CD4-positive, alpha-beta T cell (primary cell): ENCODE results near the gene BSCL2. TPM values are rescaled to one million over a fixed set of nuclear protein-coding genes. Genes with fewer than 3 reads are reported as not detected.
"Not testable (repeated sequence)": the region's sequence is repeated elsewhere in the genome, so short reads cannot be mapped to it uniquely, and the experiment has no call there.

Source experiments
- ATAC-seq: fragments of 200-7000 bp; cut with Tn5 transposase; one replicate; pipeline ENCODE4 v1.10.0; 2022; ENCODE audit warnings: mild to moderate bottlenecking; ENCODE audit not compliant: poor library complexity
- CTCF ChIA-PET: fragments of 350-600 bp; sonication (Branson Sonifier 250); formaldehyde crosslinking; loops from one replicate; lab custom pipeline; 2021; ENCODE audit warnings: antibody characterized with exemption, inconsistent platforms; lab: Charles Lee
- POLR2A ChIA-PET: fragments of 350-600 bp; sonication (Branson Sonifier 250); formaldehyde crosslinking; loops from one replicate; lab custom pipeline; 2021; ENCODE audit warnings: antibody characterized with exemption, inconsistent platforms; lab: Charles Lee
- DNase-seq, 14 experiments: peaks; one replicate each; pipeline ENCODE4 v3.0.0-alpha.2; 2013 to 2020; ENCODE audit warnings: mixed read lengths in 2 of 14
- H3K27ac ChIP-seq, 2 donors: one replicate each; pipeline versions ENCODE4 v1.5.1 to v1.7.0; 2013; ENCODE audit warnings: low read length in 2 of 2, low read depth in 1 of 2, mild to moderate bottlenecking in 1 of 2
- H3K27me3 ChIP-seq, 2 experiments: 1 replicate in 1 of 2; 2 replicates in 1 of 2; pipeline versions ENCODE4 v1.6.1 to v1.7.0; 2013; ENCODE audit warnings: low read length in 2 of 2, control low read depth in 1 of 2, mild to moderate bottlenecking in 1 of 2, moderate library complexity in 1 of 2; ENCODE audit not compliant: insufficient read depth in 2 of 2, control insufficient read depth in 1 of 2
- H3K36me3 ChIP-seq: one replicate; pipeline ENCODE4 v1.6.1; 2013; ENCODE audit warnings: low read length, control low read depth; ENCODE audit not compliant: insufficient read depth
- H3K4me1 ChIP-seq: one replicate; pipeline ENCODE4 v1.6.1; 2013; ENCODE audit warnings: low read length, control low read depth; ENCODE audit not compliant: insufficient read depth
- H3K4me3 ChIP-seq: one replicate; pipeline ENCODE4 v1.5.1; 2013; ENCODE audit warnings: mild to moderate bottlenecking, low read length, moderate library complexity
- H3K9me3 ChIP-seq, 2 experiments: 1 replicate in 1 of 2; 2 replicates in 1 of 2; pipeline versions ENCODE4 v1.6.1 to v1.7.0; 2013; ENCODE audit warnings: low read length in 2 of 2, mild to moderate bottlenecking in 2 of 2, control low read depth in 1 of 2, moderate library complexity in 1 of 2; ENCODE audit not compliant: control insufficient read depth in 1 of 2, insufficient read depth in 1 of 2
- H3K27ac Mint-ChIP-seq: one replicate; pipeline ENCODE4 v1.8.0; 2020; ENCODE audit warnings: mixed read lengths
- H3K27me3 Mint-ChIP-seq: one replicate; pipeline ENCODE4 v1.8.0; 2021; ENCODE audit warnings: mixed read lengths
- H3K36me3 Mint-ChIP-seq: one replicate; pipeline ENCODE4 v1.8.0; 2021; ENCODE audit warnings: low read depth, mixed read lengths
- H3K4me1 Mint-ChIP-seq: one replicate; pipeline ENCODE4 v1.8.0; 2021; ENCODE audit warnings: low read depth, mixed read lengths
- H3K4me3 Mint-ChIP-seq: one replicate; pipeline ENCODE4 v1.8.0; 2020; ENCODE audit warnings: mild to moderate bottlenecking, mixed read lengths
- H3K9me3 Mint-ChIP-seq: one replicate; pipeline ENCODE4 v1.8.0; 2020; ENCODE audit warnings: mixed read lengths
- intact Hi-C, 2 experiments: fragments of 100-400 bp; cut with DNase I in 1 of 2; cut with micrococcal nuclease in 1 of 2; formaldehyde crosslinking; loops; one replicate each; pipeline versions ENCODE4 v1.15.1 to v1.9.0; 2023 to 2025; cut with DNase I, micrococcal nuclease
- total RNA-seq, 174 experiments: library from RNA in 2 of 174; stranded (reverse) in 2 of 174; gene quantifications; one replicate each; pipeline ENCODE4 v1.2.3 and lab custom pipeline; 2021 to 2026
- TF ChIP-seq, protein P1 (sequence below): fragments of 200-600 bp; IDR thresholded peaks from one replicate; pipeline ENCODE4 v1.8.0; 2022; ENCODE audit warnings: antibody characterized with exemption, mild to moderate bottlenecking

Gene BSCL2
- total RNA-seq, 2 experiments from 2014 or later, result 17.1 to 20.0 TPM

GRCh38 chr11:62694455-62695167, 12.6 kb downstream of the BSCL2 start:
- Mint-ChIP-seq H3K36me3 (peaks cover 31% of the 10 kb centered on the region), H3K27me3 (no peaks in the 10 kb centered on the region), H3K4me1 (peaks cover 7% of the 10 kb centered on the region), H3K27ac (no peak overlapping the region), H3K9me3 (no peaks in the 10 kb centered on the region), H3K4me3 (no peak overlapping the region)
- Histone ChIP-seq H3K36me3 (peaks cover 24% of the 10 kb centered on the region), H3K27me3 (no peaks in the 10 kb centered on the region), H3K4me3 (no peak overlapping the region), H3K4me1 (peaks cover 4% of the 10 kb centered on the region), H3K27ac (no peak overlapping the region), H3K9me3 (no peaks in the 10 kb centered on the region)
- intact Hi-C loops, result loop anchor here (1.0 to 2.0 kb wide), 4 partner anchors 101 to 300 kb away; no protein-coding TSS in a partner anchor
- ChIA-PET CTCF (interaction anchor here (0.6 to 2.7 kb wide), 17 partner anchors 8 to 300 kb away, joined by 3 to 14 read pairs (median 4); partner anchors contain the start of genes C11orf98, CSKMT, EML3 and MTA2), POLR2A (interaction anchor here (0.6 to 2.0 kb wide), 9 partner anchors 29 to 270 kb away, joined by 3 to 9 read pairs (median 4); partner anchors contain the start of genes C11orf98, CSKMT, HNRNPUL2 and INTS5)
- DNase-seq (peak; percentile 65 to 89 (median 74)), ATAC-seq (peak; percentile 93)
- TF ChIP-seq, protein P1, sequence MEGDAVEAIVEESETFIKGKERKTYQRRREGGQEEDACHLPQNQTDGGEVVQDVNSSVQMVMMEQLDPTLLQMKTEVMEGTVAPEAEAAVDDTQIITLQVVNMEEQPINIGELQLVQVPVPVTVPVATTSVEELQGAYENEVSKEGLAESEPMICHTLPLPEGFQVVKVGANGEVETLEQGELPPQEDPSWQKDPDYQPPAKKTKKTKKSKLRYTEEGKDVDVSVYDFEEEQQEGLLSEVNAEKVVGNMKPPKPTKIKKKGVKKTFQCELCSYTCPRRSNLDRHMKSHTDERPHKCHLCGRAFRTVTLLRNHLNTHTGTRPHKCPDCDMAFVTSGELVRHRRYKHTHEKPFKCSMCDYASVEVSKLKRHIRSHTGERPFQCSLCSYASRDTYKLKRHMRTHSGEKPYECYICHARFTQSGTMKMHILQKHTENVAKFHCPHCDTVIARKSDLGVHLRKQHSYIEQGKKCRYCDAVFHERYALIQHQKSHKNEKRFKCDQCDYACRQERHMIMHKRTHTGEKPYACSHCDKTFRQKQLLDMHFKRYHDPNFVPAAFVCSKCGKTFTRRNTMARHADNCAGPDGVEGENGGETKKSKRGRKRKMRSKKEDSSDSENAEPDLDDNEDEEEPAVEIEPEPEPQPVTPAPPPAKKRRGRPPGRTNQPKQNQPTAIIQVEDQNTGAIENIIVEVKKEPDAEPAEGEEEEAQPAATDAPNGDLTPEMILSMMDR, result peak; percentile 89

DNA sequence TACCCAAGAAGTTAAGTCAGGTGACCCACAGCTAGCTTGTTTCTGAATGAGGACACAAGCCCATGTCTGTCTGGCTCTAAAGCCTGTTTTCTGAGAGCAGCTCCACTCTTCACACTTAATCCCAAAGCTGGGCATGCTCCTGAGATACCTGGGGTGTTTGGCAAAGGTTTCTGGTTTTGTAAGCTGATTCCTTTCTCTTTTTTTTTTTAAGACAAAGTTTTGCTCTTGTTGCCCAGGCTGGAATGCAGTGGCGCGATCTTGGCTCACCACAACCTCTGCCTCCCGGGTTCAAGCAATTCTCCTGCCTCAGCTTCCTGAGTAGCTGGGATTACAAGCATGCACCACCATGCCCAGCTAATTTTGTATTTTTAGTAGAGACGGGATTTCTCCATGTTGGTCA, 13.6 kb downstream of the BSCL2 start:
- H3K27ac Mint-ChIP-seq, H3K4me3 Mint-ChIP-seq, H3K9me3 Mint-ChIP-seq, H3K27me3 Mint-ChIP-seq, H3K4me1 Mint-ChIP-seq, H3K27ac ChIP-seq, H3K27me3 ChIP-seq, DNase-seq, H3K4me3 ChIP-seq, H3K4me1 ChIP-seq, H3K9me3 ChIP-seq, ATAC-seq: not testable (repeated sequence)
- H3K36me3 ChIP-seq, result peaks cover 24% of the 10 kb centered on the region
- ChIA-PET CTCF (interaction anchor here (1.1 to 2.7 kb wide), 5 partner anchors 13 to 269 kb away, joined by 3 to 14 read pairs (median 8); partner anchors contain the start of genes EML3 and ROM1), POLR2A (interaction anchor here (0.6 to 2.0 kb wide), 8 partner anchors 34 to 302 kb away, joined by 3 to 9 read pairs (median 4); partner anchors contain the start of genes HNRNPUL2, INTS5 and TUT1)
- peaks cover 31% of the 10 kb centered on the region for H3K36me3 Mint-ChIP-seq
- intact Hi-C loops, result loop anchor here (1.0 to 2.0 kb wide), 4 partner anchors 100 to 299 kb away; no protein-coding TSS in a partner anchor

- ATAC-seq, result no peak
- Histone ChIP-seq H3K27ac (no peak within 1 kb of the TSS), H3K36me3 (peaks cover 24% of the 10 kb centered on the region), H3K4me1 (peaks cover under 1% of the 10 kb centered on the region), H3K4me3 (no peak within 1 kb of the TSS), H3K27me3 (peaks cover 10 to 11% of the 10 kb centered on the region in 2 experiments), H3K9me3 (peaks cover 0 to 6% of the 10 kb centered on the region in 2 experiments)
- intact Hi-C loops, result no loop called here
- ChIA-PET POLR2A (interaction anchor here (1.3 to 2.0 kb wide), 3 partner anchors 25 to 166 kb away, joined by 5 to 8 read pairs (median 5); partner anchors contain the start of genes C11orf98, CSKMT and TUT1), CTCF (interaction anchor here (0.9 to 1.8 kb wide), 3 partner anchors 9 to 265 kb away, joined by 4 to 5 read pairs (median 4); no protein-coding TSS in a partner anchor)
- Mint-ChIP-seq H3K4me3 (no peak within 1 kb of the TSS), H3K4me1 (peaks cover 2% of the 10 kb centered on the region), H3K27me3 (peaks cover 11% of the 10 kb centered on the region), H3K9me3 (no peaks in the 10 kb centered on the region), H3K36me3 (peaks cover 26% of the 10 kb centered on the region), H3K27ac (no peak within 1 kb of the TSS)
- TF ChIP-seq, protein P1, result no peak
- DNase-seq, result no peak
Observed at GRCh38 chr11:62689421-62690183, 17.6 kb downstream of the BSCL2 start, which contains the start of gene LRRN4CL. Gene LRRN4CL, minus strand, starts transcription at chr11:62689530. Its CDS starts 1,022 bp downstream, at chr11:62688508.
